Measurements from ENCODE around the gene CHEK1.
"Not testable (repeated sequence)": the region's sequence is repeated elsewhere in the genome, so short reads cannot be mapped to it uniquely, and the experiment has no call there.

Gene CHEK1

DNA sequence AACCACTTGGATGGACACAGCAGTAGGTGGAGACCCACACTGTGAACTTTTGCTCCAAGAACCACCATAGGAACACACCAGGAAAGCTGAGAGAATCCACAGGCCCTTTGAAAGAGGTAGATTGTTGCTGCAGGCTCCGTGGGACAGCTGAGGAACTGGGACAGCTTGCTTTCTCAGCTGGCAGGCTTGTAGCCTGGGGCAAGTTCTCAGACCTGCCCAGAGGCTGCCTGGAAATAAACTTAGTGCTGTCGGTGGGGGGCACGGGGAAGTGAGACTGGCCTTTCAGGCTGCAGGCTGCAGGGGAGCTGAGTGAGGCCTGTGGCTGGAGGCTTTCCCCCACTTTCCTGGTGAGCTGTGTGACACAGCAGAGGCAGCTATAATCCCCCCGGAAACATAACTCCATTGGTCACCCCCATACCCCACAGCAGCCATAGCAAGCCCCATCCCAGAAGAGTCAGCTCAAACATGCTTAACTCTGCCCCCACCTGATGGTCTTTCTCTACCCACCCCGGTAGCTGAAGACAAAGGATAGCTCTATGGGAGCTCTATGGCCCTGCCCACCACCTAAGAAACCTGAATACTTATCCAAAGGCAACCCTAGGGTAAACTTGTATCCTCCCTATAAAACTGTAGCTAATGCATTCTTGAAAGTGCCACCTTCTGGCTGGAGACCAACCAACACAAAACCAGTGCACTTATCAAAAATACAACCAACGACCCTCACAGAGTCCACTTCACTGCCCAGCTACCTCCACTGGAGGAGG, 77.1 kb downstream of the CHEK1 start:
- DNase-seq: no peak

DNA sequence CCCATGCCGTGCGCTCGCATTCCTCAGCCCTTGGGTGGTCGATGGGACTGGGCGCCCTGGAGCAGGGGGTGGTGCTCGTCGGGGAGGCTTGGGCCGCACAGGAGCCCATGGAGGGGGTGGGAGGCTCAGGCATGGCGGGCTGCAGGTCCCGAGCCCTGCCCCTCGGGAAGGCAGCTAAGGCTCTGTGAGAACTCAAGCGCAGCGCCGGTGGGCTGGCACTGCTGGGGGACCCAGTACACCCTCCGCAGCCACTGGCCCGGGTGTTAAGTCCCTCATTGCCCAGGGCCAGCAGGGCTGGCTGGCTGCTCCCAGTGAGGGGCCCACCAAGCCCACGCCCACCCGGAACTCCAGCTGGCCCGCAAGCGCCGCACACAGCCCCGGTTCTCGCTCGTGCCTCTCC, 79.7 kb downstream of the CHEK1 start:
- DNase-seq: not testable (repeated sequence)

DNA sequence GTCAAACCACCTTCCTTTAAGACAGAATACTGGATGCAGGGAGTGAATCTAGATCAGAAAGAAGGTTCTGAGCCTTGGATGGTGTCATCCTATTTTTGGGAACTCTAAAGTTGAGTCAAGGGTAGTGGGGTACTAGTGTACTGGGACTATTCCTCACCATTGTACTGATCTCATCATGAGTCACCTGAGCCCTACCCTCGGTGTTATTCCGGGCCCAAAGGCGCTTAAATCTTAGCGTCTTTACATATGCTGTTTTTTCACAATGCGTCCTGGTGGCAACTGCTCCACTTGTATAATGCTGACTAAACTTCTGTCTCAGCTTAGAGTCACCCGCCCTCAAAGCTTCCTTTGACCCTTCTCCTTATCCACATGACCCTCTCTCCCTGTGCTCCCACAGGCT, 95.8 kb downstream of the CHEK1 start:
- no peak for DNase-seq

DNA sequence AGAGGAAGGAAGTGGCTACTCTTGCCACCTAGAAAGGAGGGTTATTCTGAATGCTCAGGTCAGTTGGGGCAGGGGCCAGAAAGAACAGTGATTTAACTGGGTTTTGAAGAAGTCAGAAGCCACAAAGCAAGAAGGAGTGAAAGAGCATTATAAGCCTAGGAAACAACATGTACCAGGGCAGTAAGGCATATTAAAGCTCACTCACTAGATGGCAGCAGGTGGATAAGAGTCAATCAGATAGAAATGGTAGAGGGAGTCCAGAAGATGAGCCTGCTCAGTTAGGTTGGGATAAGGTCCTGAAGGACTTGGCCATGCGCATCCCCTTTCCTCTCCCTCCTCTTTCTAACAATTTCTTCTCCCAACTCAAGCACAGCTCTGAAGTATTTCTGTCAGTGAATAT, 99.2 kb downstream of the CHEK1 start:
- DNase-seq: no peak
